Measurements from ENCODE around the gene HLCS. TPM values are rescaled to one million over a fixed set of nuclear protein-coding genes. Genes with fewer than 3 reads are reported as not detected.

Gene HLCS
- total RNA-seq, 1 donor from 2014 or later: 10.3 TPM

GRCh38 chr21:36767096-36767495 lies 199.4 kb downstream of the HLCS start:
- Histone ChIP-seq H3K4me3 (no peak overlapping the region), H3K9me3 (no peaks in the 10 kb centered on the region), H3K36me3 (no peaks in the 10 kb centered on the region), H3K27me3 (no peaks in the 10 kb centered on the region), H3K4me1 (no peaks in the 10 kb centered on the region), H3K27ac (no peak overlapping the region)
- DNase-seq (ENCODE audit: extremely low spot score in 2 of 2): no peak
- intact Hi-C loops (cut with DNase I): no loop called here
- no peak for TF ChIP-seq POLR2A (IDR thresholded peaks at IDR 0.05)
- TF ChIP-seq POLR2AphosphoS5 (IDR thresholded peaks at IDR 0.05; ENCODE audit: insufficient read depth in 1 of 2, low read depth in 1 of 2): no peak
- TF ChIP-seq CTCF (IDR thresholded peaks at IDR 0.05): no peak

DNA sequence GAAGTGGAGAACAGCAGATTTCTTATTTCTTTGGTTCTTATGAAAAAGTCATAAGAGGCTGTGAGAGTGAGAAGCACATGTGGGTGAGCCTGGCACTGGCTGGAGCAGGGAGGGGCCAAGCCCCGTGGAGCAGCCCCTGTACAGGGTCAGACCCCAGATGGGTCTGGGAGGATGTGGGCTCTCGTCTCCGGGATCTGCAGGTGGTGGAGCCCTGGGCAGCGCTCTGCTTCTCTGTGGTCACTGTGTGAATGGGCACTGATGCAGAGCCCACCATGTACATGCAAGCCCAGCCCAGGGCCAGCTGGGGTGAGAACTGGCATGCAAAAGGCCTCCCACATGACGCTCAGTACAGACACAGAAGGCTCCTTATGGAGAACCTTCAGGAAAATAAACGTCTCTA lies 200.0 kb downstream of the HLCS start:
- Histone ChIP-seq H3K27me3 (no peaks in the 10 kb centered on the region), H3K4me3 (no peak overlapping the region), H3K36me3 (no peaks in the 10 kb centered on the region), H3K27ac (no peak overlapping the region), H3K9me3 (no peaks in the 10 kb centered on the region), H3K4me1 (no peaks in the 10 kb centered on the region)
- intact Hi-C loops (cut with DNase I): no loop called here
- no peak for DNase-seq (ENCODE audit: extremely low spot score in 2 of 2)
- TF ChIP-seq POLR2A (IDR thresholded peaks at IDR 0.05): no peak
- no peak for TF ChIP-seq CTCF (IDR thresholded peaks at IDR 0.05)
- TF ChIP-seq POLR2AphosphoS5 (IDR thresholded peaks at IDR 0.05; ENCODE audit: insufficient read depth in 1 of 2, low read depth in 1 of 2): no peak

GRCh38 chr21:36765229-36765628 lies 201.2 kb downstream of the HLCS start:
- TF ChIP-seq CTCF (IDR thresholded peaks at IDR 0.05): no peak
- no peak for TF ChIP-seq POLR2A (IDR thresholded peaks at IDR 0.05)
- TF ChIP-seq POLR2AphosphoS5 (IDR thresholded peaks at IDR 0.05; ENCODE audit: insufficient read depth in 1 of 2, low read depth in 1 of 2): no peak
- Histone ChIP-seq H3K9me3 (no peaks in the 10 kb centered on the region), H3K27me3 (no peaks in the 10 kb centered on the region), H3K27ac (no peak overlapping the region), H3K36me3 (no peaks in the 10 kb centered on the region), H3K4me1 (no peaks in the 10 kb centered on the region), H3K4me3 (no peak overlapping the region)
- no peak for DNase-seq (ENCODE audit: extremely low spot score in 2 of 2)
- intact Hi-C loops (cut with DNase I): no loop called here

GRCh38 chr21:36763305-36763704 lies 203.2 kb downstream of the HLCS start:
- intact Hi-C loops (cut with DNase I): no loop called here
- Histone ChIP-seq H3K9me3 (no peaks in the 10 kb centered on the region), H3K36me3 (no peaks in the 10 kb centered on the region), H3K4me3 (no peak overlapping the region), H3K4me1 (no peaks in the 10 kb centered on the region), H3K27ac (no peak overlapping the region), H3K27me3 (no peaks in the 10 kb centered on the region)
- TF ChIP-seq POLR2A (IDR thresholded peaks at IDR 0.05) (no peak), CTCF (IDR thresholded peaks at IDR 0.05) (no peak), POLR2AphosphoS5 (IDR thresholded peaks at IDR 0.05; ENCODE audit: insufficient read depth in 1 of 2, low read depth in 1 of 2) (no peak)
- no peak for DNase-seq (ENCODE audit: extremely low spot score in 2 of 2)

DNA sequence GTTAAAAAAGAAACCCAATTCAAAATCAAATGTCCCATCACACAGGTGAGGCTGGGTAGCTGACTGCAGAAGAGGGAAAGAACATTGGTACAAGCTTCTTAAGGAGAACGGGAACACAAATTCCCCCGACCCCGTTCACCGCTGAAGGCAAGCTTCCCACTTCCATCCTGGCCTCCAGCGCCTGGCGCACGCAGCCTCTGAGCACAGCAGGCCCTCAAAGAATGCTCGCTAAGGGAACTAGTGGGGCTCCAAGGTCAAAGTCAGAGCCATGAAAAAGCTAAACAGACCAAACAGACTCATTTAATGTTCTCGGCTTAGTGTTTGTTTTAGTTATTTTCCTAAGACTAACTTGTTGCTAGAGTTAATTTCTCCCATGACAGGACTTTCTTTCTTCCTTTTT lies 203.8 kb downstream of the HLCS start:
- no peaks in the 10 kb centered on the region for H3K4me1 ChIP-seq
- no peaks in the 10 kb centered on the region for H3K36me3 ChIP-seq
- no peak overlapping the region for H3K4me3 ChIP-seq
- H3K9me3 ChIP-seq: no peaks in the 10 kb centered on the region
- TF ChIP-seq POLR2AphosphoS5 (IDR thresholded peaks at IDR 0.05; ENCODE audit: insufficient read depth in 1 of 2, low read depth in 1 of 2) (no peak), CTCF (IDR thresholded peaks at IDR 0.05) (no peak), POLR2A (IDR thresholded peaks at IDR 0.05) (no peak)
- no peak overlapping the region for H3K27ac ChIP-seq
- H3K27me3 ChIP-seq: no peaks in the 10 kb centered on the region
- intact Hi-C loops (cut with DNase I): no loop called here
- DNase-seq (ENCODE audit: extremely low spot score in 2 of 2): no peak
